B cell (primary cell): ENCODE data around the gene CITED4. TPM values are rescaled to one million over a fixed set of nuclear protein-coding genes. Genes with fewer than 3 reads are reported as not detected.
"Not testable (repeated sequence)": the region's sequence is repeated elsewhere in the genome, so short reads cannot be mapped to it uniquely, and the experiment has no call there.

Experiments used
- ATAC-seq: fragments of 200-7000 bp; cut with Tn5 transposase; one replicate; pipeline ENCODE4 v1.10.0; 2021; ENCODE audit warnings: low read depth, mild to moderate bottlenecking, moderate number of reproducible peaks, moderate library complexity
- CTCF ChIA-PET: fragments of 350-600 bp; sonication (Branson Sonifier 250); formaldehyde crosslinking; loops from one replicate; lab custom pipeline; 2021; ENCODE audit warnings: antibody characterized with exemption, inconsistent platforms; lab: Charles Lee
- POLR2A ChIA-PET: fragments of 350-600 bp; sonication (Branson Sonifier 250); formaldehyde crosslinking; loops from one replicate; lab custom pipeline; 2021; ENCODE audit warnings: antibody characterized with exemption; lab: Charles Lee
- DNase-seq: peaks from one replicate; pipeline ENCODE4 v3.0.0; 2013
- H2AFZ ChIP-seq: 2 replicates; pipeline ENCODE4 v1.6.1; 2012; ENCODE audit warnings: mild to moderate bottlenecking, low read depth, low read length; ENCODE audit not compliant: insufficient read depth, poor library complexity, severe bottlenecking
- H3K27ac ChIP-seq, 2 donors: 1 replicate in 1 of 2; 2 replicates in 1 of 2; pipeline ENCODE4 v1.5.1; 2012 to 2013; ENCODE audit warnings: low read length in 2 of 2, mild to moderate bottlenecking in 2 of 2, moderate library complexity in 1 of 2
- H3K27me3 ChIP-seq, 4 experiments: fragments of 200-600 bp in 1 of 4; sonication (generic) in 1 of 4; replicated peaks in 1 of 4; 1 replicate in 2 of 4; 2 replicates in 2 of 4; pipeline versions ENCODE4 v1.6.1 to v1.7.0; 2013 to 2016; ENCODE audit warnings: low read length in 3 of 4, mild to moderate bottlenecking in 2 of 4, mixed read lengths in 1 of 4, moderate library complexity in 1 of 4; ENCODE audit not compliant: insufficient read depth in 4 of 4, control insufficient read depth in 3 of 4; ENCODE audit errors: control extremely low read depth in 1 of 4
- H3K36me3 ChIP-seq, 2 experiments: replicated peaks in 1 of 2; 1 replicate in 1 of 2; 2 replicates in 1 of 2; pipeline versions ENCODE4 v1.6.1 to v1.7.1; 2013; ENCODE audit warnings: low read length in 1 of 2; ENCODE audit not compliant: insufficient read depth in 2 of 2, control insufficient read depth in 1 of 2; ENCODE audit errors: control extremely low read depth in 1 of 2, extremely low read depth in 1 of 2
- H3K4me1 ChIP-seq, 2 donors: fragments of 200-600 bp in 1 of 2; sonication (generic) in 1 of 2; 1 replicate in 1 of 2; 2 replicates in 1 of 2; pipeline versions ENCODE4 v1.5.1 to v1.6.1; 2013 to 2017; ENCODE audit warnings: low read length in 2 of 2; ENCODE audit not compliant: control insufficient read depth in 2 of 2, insufficient read depth in 2 of 2
- H3K4me2 ChIP-seq: replicated peaks from 2 replicates; pipeline ENCODE3; 2012; ENCODE audit warnings: mild to moderate bottlenecking, low read depth, low read length; ENCODE audit not compliant: poor library complexity, severe bottlenecking
- H3K4me3 ChIP-seq, 5 experiments: fragments of 200-600 bp in 1 of 5; sonication (generic) in 1 of 5; 1 replicate in 3 of 5; 2 replicates in 2 of 5; pipeline versions ENCODE4 v1.5.1 to v1.7.0; 2011 to 2016; ENCODE audit warnings: low read length in 4 of 5, mild to moderate bottlenecking in 4 of 5, low read depth in 2 of 5, control low read depth in 1 of 5, moderate library complexity in 1 of 5; ENCODE audit not compliant: insufficient read depth in 1 of 5; ENCODE audit errors: control extremely low read depth in 1 of 5, extremely low read depth in 1 of 5
- H3K79me2 ChIP-seq: fragments of 200-600 bp; sonication (generic); one replicate; pipeline ENCODE4 v1.6.0; 2016; ENCODE audit warnings: low read length; ENCODE audit not compliant: control insufficient read depth, insufficient read depth
- H3K9ac ChIP-seq: fragments of 200-600 bp; sonication (generic); 2 replicates; pipeline ENCODE4 v1.6.1; 2017; ENCODE audit warnings: mild to moderate bottlenecking, low read length, moderate library complexity
- H3K9me3 ChIP-seq, 3 donors: one replicate each; pipeline versions ENCODE4 v1.6.1 to v1.7.1; 2013; ENCODE audit warnings: low read length in 2 of 3; ENCODE audit not compliant: control insufficient read depth in 2 of 3, insufficient read depth in 1 of 3; ENCODE audit errors: control extremely low read depth in 1 of 3
- H4K20me1 ChIP-seq: 2 replicates; pipeline ENCODE4 v1.6.0; 2012; ENCODE audit warnings: mild to moderate bottlenecking, low read length; ENCODE audit not compliant: insufficient read depth, control insufficient read depth, poor library complexity, severe bottlenecking
- H3K27ac Mint-ChIP-seq: one replicate; pipeline ENCODE4 v1.8.0; 2021; ENCODE audit warnings: mixed read lengths
- H3K27me3 Mint-ChIP-seq: one replicate; pipeline ENCODE4 v1.8.0; 2021; ENCODE audit warnings: mixed read lengths
- H3K4me1 Mint-ChIP-seq: one replicate; pipeline ENCODE4 v1.8.0; 2021; ENCODE audit warnings: mixed read lengths
- H3K4me3 Mint-ChIP-seq: one replicate; pipeline ENCODE4 v1.8.0; 2021; ENCODE audit warnings: mixed read lengths
- H3K9me3 Mint-ChIP-seq: one replicate; pipeline ENCODE4 v1.8.0; 2022; ENCODE audit warnings: mixed read lengths; ENCODE audit not compliant: insufficient read depth
- CTCF ChIP-seq: fragments of 200-600 bp; IDR thresholded peaks from one replicate; pipeline ENCODE4 v1.8.0; 2022; ENCODE audit warnings: antibody characterized with exemption, mild to moderate bottlenecking
- EZH2 ChIP-seq: IDR thresholded peaks from 2 replicates; pipeline ENCODE4 v1.6.1; 2012; ENCODE audit warnings: borderline replicate concordance, low read depth, mild to moderate bottlenecking, moderate library complexity, low read length; ENCODE audit not compliant: insufficient read depth, poor library complexity, severe bottlenecking
- WGBS: methylation state at CpG from one replicate; pipeline ENCODE4 v1.1.5; 2013; ENCODE audit warnings: missing lambda C conversion rate; ENCODE audit not compliant: insufficient coverage; 5-methylcytosine and 5-hydroxymethylcytosine counted together
- intact Hi-C: fragments of 100-400 bp; cut with micrococcal nuclease; formaldehyde crosslinking; loops from one replicate; pipeline ENCODE4 v1.10.0; 2022
- polyA plus RNA-seq: library from polyadenylated mRNA; depleted of rRNA; stranded (reverse); fragments of >200 nt; gene quantifications from 2 replicates; pipeline ENCODE4 v1.2.3, GENCODE V29; 2012
- total RNA-seq, 2 donors: library from RNA; stranded (reverse); fragments of 120-200 nt in 1 of 2; gene quantifications; 1 replicate in 1 of 2; 2 replicates in 1 of 2; pipeline versions ENCODE4 v1.2.3 to v1.2.4, GENCODE V29; 2013 to 2022

CITED4 gene
- total and polyA plus RNA-seq, 2 donors (not counting 1 experiment from before 2014, with no cell fraction given), result 3.2 to 5.6 TPM

- ChIA-PET CTCF (no interaction called here), POLR2A (no interaction called here)
- H3K79me2 ChIP-seq, result no peaks in the 10 kb centered on the region
- no CpG with 5 or more reads among the region's 1 CpG for WGBS
- intact Hi-C loops, result no loop called here
- H3K4me1 Mint-ChIP-seq, result no peaks in the 10 kb centered on the region
- DNase-seq, result no peak
- H3K4me3 Mint-ChIP-seq, result no peak overlapping the region
- H3K4me3 ChIP-seq, result no peak overlapping the region
- H3K9ac ChIP-seq, result no peak overlapping the region
- H3K27me3 ChIP-seq, result peaks cover 0 to 5% (median 0%) of the 10 kb centered on the region in 4 experiments
- TF ChIP-seq CTCF (no peak), EZH2 (no peak)
- no peak for ATAC-seq
- no peak overlapping the region for H3K27ac ChIP-seq
- no peaks in the 10 kb centered on the region for H4K20me1 ChIP-seq
- H3K27ac Mint-ChIP-seq, result no peak overlapping the region
- peaks cover 8% of the 10 kb centered on the region for H3K27me3 Mint-ChIP-seq
- H3K4me2 ChIP-seq, result no peak overlapping the region
- no peak overlapping the region for H2AFZ ChIP-seq
- no peaks in the 10 kb centered on the region for H3K4me1 ChIP-seq
- H3K36me3 ChIP-seq, result no peaks in the 10 kb centered on the region
- peaks cover 0 to 15% (median 9%) of the 10 kb centered on the region in 3 donors for H3K9me3 ChIP-seq
- peaks cover 11% of the 10 kb centered on the region for H3K9me3 Mint-ChIP-seq
Measured at GRCh38 chr1:40895601-40896000, 33.4 kb upstream of the CITED4 start.

GRCh38 chr1:40894858-40895257, 32.7 kb upstream of the CITED4 start:
- peaks cover 11% of the 10 kb centered on the region for H3K9me3 Mint-ChIP-seq
- H3K9ac ChIP-seq, H3K36me3 ChIP-seq, ATAC-seq, H3K4me2 ChIP-seq, H3K27me3 Mint-ChIP-seq, POLR2A ChIA-PET, H4K20me1 ChIP-seq, H2AFZ ChIP-seq, H3K27ac Mint-ChIP-seq, intact Hi-C loops, H3K4me3 ChIP-seq, H3K4me3 Mint-ChIP-seq, H3K27me3 ChIP-seq, H3K4me1 Mint-ChIP-seq, DNase-seq, H3K79me2 ChIP-seq, CTCF ChIA-PET, H3K4me1 ChIP-seq, H3K27ac ChIP-seq: not testable (repeated sequence)
- WGBS, result 88% methylated on average over 1 of the region's 2 CpGs
- H3K9me3 ChIP-seq, result peaks cover 0 to 15% (median 9%) of the 10 kb centered on the region in 3 donors
